ENCODE measurements around the gene TNFRSF21. TPM values are rescaled to one million over a fixed set of nuclear protein-coding genes. Genes with fewer than 3 reads are reported as not detected.
"Not testable (repeated sequence)": the region's sequence is repeated elsewhere in the genome, so short reads cannot be mapped to it uniquely, and the experiment has no call there.

TNFRSF21 gene
- total RNA-seq, 1 donor from 2014 or later, result 60.7 TPM

DNA sequence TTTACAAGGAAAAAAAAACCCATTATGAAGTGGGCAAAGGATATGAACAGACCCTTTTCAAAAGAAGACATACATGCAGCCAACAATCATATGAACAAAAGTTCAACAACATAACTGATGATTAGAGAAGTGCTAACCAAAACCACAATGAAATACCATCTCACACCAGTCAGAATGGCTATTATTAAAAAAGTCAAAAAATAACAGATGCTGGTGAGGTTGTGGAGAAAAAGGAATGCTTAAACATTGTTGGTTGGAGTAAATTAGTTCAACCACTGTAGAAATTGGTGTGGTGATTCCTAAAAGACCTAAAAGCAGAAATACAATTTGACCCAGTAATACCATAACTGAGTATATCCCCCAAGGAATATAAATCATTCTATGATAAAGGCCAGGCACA is 86.5 kb downstream of the TNFRSF21 start:
- DNase-seq (ENCODE audit: low read depth in 2 of 2), result not testable (repeated sequence)

DNA sequence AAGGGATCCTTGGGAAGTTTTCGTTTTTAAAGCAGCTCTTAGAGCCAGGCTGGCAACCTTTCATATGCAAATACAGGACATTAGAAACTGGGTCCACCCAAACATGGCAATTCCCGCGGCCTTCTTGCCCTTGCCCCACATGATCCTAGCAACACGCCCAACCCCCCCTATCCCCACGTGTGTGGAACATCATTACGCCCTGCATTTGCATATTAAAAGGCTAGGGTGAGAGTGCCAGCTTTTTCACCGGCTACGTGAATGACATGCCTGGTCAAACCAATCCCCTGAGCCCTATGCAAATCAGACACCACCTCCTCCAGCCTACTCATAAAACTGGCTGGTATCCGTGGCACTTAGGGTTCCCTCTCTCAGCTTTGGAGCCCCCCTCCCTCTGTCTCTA is 88.1 kb downstream of the TNFRSF21 start:
- no peak for DNase-seq (ENCODE audit: low read depth in 2 of 2)

DNA sequence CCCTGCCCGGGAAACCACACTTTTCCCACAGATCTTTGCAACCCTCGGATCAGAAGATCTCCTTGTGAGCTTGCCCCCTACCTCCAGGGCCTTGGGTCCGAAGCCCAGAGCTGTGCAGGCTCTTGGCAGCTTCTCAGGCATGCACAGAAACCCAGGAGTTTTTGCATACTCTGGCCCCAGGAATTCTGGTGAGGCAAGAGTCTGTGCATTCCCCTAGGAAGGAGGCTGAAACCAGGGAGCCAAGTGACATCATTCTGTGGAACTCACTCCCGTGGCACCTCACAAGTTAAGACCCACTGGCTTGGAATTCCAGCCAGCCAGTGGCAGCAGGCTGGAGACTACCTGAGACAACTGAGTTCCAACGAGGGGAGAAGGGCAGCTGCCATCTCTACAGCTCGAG is 100.1 kb downstream of the TNFRSF21 start:
- DNase-seq (ENCODE audit: low read depth in 2 of 2), result no peak

DNA sequence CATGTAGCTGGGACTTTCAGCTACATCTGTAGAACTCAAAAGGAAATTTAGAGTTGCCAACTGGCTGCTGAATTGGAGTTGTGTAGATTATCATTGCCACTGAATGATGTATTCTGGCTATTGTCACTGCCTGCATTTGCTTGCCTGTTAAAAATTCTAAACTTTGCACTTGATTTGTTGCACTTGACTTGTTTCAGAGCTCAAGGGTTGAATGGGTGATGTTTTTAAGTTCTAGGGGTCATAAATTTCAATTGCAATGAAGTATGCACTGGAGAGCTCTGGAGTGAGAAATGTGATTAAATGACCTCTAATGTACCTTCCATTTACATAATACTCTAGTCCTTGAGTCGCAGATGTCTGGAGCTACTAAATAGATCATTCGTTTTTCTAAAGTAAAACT is 102.4 kb downstream of the TNFRSF21 start:
- no peak for DNase-seq (ENCODE audit: low read depth in 2 of 2)

DNA sequence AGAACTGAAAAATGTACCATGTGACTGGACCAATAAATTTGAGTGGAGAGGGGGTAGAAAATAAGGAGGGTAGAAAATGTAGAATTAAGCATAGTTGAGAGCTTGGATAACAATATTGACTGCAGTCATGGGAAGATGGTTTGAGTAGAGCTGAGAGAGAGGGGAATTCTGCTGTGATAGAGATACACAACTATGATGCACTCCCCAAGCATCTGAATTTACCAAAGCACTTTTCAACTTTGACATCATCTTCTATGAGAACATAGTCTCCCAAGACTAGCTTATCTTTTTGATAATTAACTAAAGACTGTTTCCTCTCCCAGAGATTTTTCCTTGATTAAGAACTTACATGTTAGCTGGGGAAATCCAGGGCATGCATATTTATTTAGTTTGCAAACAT is 103.1 kb downstream of the TNFRSF21 start:
- no peak for DNase-seq (ENCODE audit: low read depth in 2 of 2)

DNA sequence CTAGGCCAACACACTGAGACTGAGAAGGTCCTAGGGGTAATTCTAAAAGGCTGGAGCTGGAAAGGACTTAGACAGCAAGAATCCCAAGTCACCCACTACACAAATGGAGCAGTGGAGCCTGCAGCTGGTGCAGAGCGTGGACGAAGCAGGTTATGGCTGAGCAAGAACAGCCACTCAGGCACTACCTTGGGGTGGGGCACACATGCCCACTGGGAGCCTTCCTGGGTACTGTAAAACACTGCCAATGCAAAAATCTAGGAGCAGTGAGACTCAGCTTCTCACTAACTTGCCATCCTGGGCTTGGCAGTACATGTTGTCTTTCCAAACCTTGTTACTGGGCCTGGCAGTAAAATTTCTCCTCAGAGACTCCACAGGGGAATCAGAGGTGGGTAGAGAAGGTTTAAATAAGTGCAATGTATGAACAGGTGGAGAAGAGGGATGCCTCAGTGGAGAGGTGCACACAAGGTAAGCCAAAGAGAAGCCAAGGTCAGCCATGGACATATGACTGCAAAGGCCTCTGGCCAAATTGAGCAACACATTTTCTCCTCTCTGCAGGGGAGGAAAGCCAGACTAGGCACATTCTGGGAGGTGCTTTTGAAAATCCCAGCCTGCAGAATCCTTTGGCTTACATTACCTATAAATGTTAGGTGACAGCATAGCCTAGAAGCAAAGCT is 105.6 kb downstream of the TNFRSF21 start:
- DNase-seq (ENCODE audit: low read depth in 2 of 2), result no peak

DNA sequence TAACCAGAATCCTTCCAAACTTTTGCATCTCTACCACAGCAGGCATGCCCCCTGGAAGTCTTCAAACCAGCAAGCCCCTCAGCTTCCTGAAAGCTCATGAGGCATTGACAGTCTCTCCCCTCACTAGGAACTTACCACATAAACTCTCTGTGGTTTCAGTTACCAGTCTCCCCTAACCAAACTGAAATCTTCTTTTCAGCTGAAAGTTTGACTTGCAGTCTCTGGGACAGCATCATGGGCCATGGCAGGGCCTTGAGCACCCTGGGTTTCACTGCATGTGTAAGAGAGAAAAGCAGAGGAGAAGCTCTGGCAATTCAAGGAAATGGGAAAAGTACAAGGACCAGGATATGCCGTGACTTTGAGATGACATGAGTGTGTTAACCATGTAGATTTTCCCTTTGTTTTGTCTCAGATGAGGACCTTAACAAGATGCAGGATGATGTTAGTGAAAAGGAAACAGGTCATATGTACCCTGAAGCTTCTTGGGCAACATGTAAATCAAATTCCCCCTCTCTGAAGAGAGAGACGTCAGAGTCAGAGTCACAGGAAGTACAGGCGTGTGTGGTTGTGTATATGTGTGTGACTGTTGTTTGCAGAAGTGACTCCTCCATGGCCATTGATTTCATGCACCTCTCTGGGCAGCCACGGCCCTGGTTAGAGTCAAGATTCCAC is 106.3 kb downstream of the TNFRSF21 start:
- DNase-seq (ENCODE audit: low read depth in 2 of 2), result no peak

DNA sequence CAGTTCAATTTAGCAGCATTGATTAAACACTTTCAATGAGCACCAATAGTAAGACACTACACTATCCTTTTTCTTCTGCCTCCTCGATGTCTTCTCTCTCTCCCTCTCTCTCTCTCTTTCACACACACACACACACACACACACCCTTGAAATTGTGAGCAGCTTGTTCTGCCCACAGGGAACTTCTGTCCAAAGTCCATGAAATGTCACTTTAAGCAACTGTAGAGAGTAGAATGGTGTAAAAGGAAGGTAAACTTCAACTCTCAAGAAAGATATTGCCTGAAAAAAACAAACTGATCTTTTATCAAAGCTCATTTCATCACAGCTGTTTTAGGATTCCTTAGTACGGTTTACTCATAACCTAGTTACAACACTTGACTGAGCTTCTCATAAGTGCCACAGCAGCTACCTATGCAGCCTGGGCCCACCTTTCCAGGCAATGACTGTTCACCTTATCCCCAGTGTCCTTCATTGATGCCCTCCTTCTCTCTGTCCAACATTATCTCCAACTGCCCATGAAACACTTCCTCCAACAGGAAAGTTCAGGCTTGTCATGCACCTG is 107.0 kb downstream of the TNFRSF21 start:
- DNase-seq (ENCODE audit: low read depth in 2 of 2), result no peak

DNA sequence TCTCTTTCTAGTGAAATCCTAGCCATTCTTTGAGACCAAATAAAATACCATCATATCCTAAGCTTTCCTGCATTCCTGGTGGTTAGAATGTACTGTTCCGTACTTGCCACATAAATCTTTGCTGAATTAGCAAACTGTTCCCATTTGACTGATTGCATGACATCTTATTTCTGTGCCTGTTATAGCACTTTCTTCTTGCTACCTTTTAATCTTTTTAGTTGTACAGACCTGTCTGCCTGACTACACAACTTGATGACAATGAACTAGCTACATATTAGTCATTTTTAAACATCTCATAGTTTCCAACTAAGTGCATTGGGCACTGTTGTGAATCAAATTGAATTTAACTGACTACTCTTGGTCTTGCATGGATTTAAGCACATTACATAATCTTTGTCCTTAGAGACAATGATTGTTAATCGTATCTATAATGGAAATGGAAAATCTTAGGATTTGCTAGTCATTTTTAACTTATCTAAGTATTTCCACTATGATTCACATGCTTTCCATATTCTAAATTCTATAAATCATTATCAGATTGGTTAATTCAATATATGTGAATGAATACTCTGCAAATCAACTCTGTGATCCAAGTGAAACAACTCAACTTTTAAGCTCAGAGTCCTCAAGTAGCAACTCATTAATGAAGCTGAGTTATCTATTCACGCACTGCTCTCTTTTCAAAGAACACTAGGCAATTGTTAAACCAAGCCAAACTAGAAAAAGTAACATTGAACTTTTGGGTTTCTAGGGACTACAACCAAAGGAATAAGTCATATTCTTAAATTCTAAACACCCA is 109.0 kb downstream of the TNFRSF21 start:
- no peak for DNase-seq (ENCODE audit: low read depth in 2 of 2)

DNA sequence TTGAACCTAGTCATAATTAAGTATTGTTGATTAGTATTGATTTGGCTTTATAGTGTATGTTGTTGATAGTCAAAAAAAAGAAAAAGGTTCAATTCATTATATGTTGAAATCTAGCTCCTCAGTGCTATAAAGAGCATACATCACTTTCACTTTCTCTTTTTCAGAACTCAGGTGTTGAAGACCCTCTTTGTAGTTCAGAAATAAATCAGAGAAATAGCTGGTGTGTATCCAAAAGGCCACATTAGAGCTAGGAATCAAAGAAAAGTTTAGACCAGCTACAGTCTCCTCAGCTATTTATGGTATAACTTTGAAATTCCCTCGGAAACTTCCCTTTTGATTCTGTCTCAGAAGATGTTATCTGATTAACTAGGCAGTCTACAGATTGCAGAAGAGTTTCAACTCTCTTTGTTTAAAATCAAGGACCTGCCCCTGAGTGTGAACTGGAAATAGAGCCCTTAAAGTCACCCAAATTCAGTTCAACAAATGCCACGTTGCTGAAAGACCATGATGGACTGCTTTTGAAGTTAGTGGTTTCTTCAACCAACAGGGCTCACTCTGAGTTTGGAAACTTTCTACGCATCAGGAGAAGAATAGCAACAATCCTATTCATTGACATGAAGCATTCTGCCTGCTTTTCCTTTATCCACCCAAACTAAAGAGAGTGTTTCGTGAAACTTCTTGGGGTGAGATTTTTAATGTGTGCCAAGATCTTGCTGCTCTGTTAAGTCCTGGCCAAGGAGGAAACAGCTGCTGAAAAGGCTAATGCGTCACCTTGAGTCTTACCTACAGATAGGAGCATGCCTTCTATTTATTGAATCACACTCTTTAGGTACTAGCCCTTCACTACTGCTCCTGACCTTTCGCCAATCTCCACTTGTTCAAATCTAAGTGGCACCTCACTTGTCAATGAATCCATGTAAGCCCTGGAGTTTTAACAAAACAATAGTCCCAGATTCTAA is 111.7 kb downstream of the TNFRSF21 start:
- no peak for DNase-seq (ENCODE audit: low read depth in 2 of 2)

DNA sequence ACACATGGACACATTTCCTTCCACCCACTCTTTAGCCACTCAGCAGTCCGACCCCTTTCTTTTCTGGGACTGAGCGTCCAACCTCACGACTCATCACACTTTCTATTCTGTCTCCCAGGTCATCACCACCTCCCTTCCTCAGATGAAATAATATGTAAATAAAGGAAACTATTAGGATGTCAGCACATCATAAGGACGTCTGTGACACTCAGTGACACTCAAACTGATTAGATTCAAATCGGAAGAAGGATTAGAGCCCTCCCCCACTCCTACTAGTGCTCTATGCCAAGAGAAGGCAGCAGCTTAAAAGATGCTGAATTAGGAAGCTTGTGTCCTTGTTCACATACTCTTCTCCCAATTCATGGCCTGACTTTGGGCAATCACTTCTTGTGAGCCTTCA is 113.6 kb downstream of the TNFRSF21 start:
- no peak for DNase-seq (ENCODE audit: low read depth in 2 of 2)

DNA sequence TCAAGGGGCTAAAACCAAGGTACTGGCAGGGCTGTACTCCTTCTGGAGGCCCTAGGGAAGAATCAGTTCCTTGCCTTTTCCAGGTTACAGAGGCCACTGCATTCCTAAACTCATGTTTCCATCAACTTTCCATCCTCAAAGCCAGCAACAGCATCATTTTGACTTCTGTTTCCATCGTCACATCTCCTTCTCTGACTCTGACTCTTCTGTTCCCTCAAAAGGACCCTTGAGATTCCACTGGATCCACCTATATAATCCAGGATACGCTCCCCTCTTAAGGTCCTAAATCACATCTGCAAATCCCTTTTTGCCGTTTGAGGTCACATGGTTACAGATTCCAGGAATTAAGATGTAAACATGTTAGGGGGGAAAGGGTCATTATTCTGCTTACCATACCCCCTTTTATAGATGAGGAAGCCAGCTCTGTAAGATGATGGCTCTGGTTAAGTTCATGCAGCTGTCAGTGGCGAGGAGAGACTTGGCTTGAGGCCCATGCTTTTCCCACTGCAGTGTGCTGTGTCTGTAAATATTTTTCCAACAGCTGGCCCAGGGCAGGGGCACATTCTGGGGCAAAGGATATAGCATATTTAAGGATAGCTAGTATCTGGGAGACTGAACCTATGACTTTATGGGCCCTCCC is 114.6 kb downstream of the TNFRSF21 start:
- peak; percentile 33 to 57 for DNase-seq (ENCODE audit: low read depth in 2 of 2)

DNA sequence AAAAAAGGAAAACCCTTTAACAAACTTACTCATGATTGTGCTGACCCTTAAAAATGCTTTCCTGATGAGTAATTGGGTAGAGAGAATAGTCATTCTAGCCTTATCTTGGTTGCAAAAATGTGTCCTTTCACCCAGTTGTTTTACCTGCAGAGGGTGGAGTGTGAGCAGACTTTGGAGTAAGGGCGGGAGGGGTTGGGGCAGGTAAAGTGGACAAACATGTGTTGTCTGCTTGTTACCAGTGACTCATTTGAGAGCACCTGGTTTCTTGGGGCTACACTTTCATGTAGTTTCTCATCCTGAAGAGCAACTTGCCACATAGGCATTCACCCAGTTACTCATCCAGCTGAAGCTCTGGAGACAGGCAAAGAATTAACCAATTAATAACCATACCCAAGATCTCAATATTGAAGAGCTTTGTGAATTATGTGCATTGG is 121.1 kb downstream of the TNFRSF21 start:
- DNase-seq (ENCODE audit: low read depth in 2 of 2), result peak in 1 of 2 donors; percentile 10

DNA sequence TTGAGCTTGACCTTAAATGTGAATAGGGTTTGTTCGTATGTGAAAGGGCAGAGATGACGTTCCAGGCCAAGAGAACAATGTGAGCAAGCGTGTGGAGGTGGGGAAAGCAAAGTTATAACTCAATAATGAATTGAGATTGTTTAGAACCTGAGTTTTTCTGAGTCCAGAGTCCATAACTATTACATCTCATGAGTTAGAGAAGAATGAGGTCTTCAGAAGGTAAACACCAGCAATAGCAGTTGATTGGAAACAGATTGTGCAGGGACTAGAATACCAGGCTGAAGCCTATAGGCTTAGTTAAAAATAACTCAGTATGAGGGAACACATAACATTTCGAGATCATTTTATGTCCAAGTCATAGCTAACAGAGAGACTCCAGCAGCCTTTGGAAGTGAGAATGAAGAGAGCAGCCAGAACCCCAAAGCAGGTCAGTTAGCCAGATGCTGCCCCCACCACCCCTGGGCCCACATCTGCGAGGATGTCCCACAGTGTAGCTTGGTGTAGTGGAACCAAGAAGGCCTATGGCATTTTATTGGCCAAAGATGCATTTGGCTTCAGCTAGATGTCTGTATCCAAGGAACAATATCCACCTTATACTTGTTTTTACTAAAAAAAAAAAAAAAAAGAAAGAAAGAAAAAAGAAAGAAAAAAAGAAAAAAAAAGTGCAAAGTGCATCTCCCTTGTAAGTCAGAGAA is 121.7 kb downstream of the TNFRSF21 start:
- no peak for DNase-seq (ENCODE audit: low read depth in 2 of 2)

DNA sequence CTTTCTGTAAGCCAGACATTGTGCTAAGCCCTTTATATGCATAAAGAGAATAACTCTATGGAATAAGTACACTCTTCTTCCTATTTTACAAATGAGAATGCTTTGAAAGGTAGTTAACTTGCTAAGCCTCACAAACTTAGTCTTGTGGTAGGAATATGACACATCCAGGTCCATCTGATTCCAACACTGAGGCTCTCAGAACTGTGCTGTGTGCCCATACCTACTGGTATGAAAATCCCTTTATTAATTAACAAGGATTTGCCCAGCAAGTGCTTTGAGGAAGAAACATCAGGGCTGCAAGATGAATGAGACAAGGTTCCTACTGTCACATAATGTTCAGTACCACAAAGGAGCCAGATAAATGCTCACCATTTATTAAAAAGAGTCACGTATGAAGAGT is 122.6 kb downstream of the TNFRSF21 start:
- no peak for DNase-seq (ENCODE audit: low read depth in 2 of 2)

DNA sequence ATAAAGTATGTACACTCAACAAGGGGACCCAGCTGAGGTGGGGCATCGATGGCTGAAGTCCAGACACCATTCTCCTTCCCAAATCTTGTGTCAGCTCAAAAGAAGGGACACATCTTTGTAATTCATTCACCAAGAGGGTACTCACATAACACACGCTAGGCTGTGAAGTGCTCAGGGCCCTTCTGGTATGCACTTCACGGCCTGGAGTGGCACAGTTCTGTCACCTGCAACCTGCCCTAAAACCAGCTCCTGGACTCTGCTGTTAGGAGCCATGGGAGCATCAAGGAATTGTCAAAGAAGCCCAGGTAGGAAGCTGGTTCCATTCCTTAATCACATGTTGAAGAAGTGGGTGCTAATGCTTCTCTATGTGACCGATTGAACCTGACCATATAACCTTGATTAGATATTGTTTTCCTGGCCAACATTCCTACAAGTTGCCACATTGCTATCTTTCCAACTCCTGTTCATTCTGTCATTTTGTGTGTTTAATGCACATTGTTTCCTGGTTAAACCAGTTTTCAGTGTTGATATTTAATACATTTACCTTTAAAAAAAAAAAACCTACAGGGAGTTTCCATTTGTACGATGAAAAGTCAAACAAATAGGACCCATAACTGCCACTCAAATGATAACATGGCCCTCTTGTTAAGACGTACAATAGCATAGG is 127.3 kb downstream of the TNFRSF21 start:
- DNase-seq (ENCODE audit: low read depth in 2 of 2), result no peak

DNA sequence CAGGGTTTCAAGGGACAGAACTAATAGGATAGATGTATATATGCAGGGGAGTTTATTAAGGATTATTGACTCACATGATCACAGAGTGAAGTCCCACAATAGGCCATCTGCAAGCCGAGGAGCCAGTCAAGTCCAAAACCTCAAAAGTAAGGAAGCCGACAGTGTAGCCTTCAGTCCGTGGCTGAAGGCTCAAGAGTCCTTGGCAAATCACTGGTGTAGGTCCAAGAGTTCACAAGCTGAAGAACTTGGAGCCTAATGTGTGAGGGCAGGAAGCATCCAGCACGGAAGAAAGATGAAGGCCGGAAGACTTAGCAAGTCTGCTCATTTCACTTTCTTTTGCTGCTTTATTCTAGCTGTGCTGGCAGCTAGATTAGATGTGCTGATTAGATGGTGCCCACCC is 128.0 kb downstream of the TNFRSF21 start:
- DNase-seq (ENCODE audit: low read depth in 2 of 2), result no peak
